DND-41 (cell line): ENCODE data around the gene NPFFR1.

ENCODE experiments used
- ATAC-seq: fragments of 200-7000 bp; cut with Tn5 transposase; 3 replicates; pipeline ENCODE4 v1.9.1; 2021; ENCODE audit warnings: low read depth; ENCODE audit not compliant: insufficient read depth
- DNase-seq: peaks from one replicate; pipeline ENCODE4 v3.0.0-alpha.2; 2020
- H2AFZ ChIP-seq: 2 replicates; pipeline ENCODE4 v1.6.0; 2012; ENCODE audit warnings: low read depth, low read length
- H3K27ac ChIP-seq: 2 replicates; pipeline ENCODE4 v1.5.1; 2012; ENCODE audit warnings: low read length, inconsistent platforms
- H3K27me3 ChIP-seq: fragments of 200-600 bp; sonication (generic); 2 replicates; pipeline ENCODE4 v1.6.0; 2012; ENCODE audit warnings: low read length, mild to moderate bottlenecking, inconsistent platforms; ENCODE audit not compliant: insufficient read depth, poor library complexity
- H3K36me3 ChIP-seq: 2 replicates; pipeline ENCODE4 v1.5.1; 2012; ENCODE audit warnings: low read length, inconsistent platforms; ENCODE audit not compliant: insufficient read depth
- H3K4me1 ChIP-seq: 2 replicates; pipeline ENCODE4 v1.5.1; 2012; ENCODE audit warnings: mild to moderate bottlenecking, low read length; ENCODE audit not compliant: insufficient read depth
- H3K4me2 ChIP-seq: 2 replicates; pipeline ENCODE4 v1.6.0; 2012; ENCODE audit warnings: mild to moderate bottlenecking, moderate library complexity, low read length, inconsistent platforms; ENCODE audit not compliant: insufficient read depth
- H3K4me3 ChIP-seq, 2 experiments: fragments of 200-600 bp in 1 of 2; shearing (Covaris generic) in 1 of 2; 2 replicates each; pipeline ENCODE4 v1.5.1; 2012 to 2016; ENCODE audit warnings: inconsistent platforms in 2 of 2, low read length in 2 of 2, mild to moderate bottlenecking in 2 of 2, low read depth in 1 of 2, moderate library complexity in 1 of 2
- H3K79me2 ChIP-seq: 2 replicates; pipeline ENCODE4 v1.6.0; 2012; ENCODE audit warnings: low read length, inconsistent platforms; ENCODE audit not compliant: insufficient read depth
- H3K9ac ChIP-seq: 2 replicates; pipeline ENCODE4 v1.6.0; 2012; ENCODE audit warnings: low read depth, mild to moderate bottlenecking, inconsistent platforms, low read length, moderate library complexity
- H3K9me3 ChIP-seq: 2 replicates; pipeline ENCODE4 v1.5.1; 2012; ENCODE audit warnings: low read length, moderate library complexity, mild to moderate bottlenecking, inconsistent platforms; ENCODE audit not compliant: insufficient read depth, severe bottlenecking
- H4K20me1 ChIP-seq: 2 replicates; pipeline ENCODE4 v1.6.0; 2012; ENCODE audit warnings: low read length; ENCODE audit not compliant: insufficient read depth
- CTCF ChIP-seq: IDR thresholded peaks from 2 replicates; pipeline ENCODE4 v1.5.1; 2012; ENCODE audit warnings: borderline replicate concordance, low read length, moderate library complexity, mild to moderate bottlenecking; ENCODE audit not compliant: poor library complexity, severe bottlenecking; ENCODE audit errors: extremely low read depth
- EZH2 ChIP-seq: IDR thresholded peaks from 3 replicates; pipeline ENCODE4 v1.6.1; 2012; ENCODE audit warnings: borderline replicate concordance, low read depth, mild to moderate bottlenecking, moderate library complexity, low read length, inconsistent platforms; ENCODE audit not compliant: severe bottlenecking

Gene NPFFR1

DNA sequence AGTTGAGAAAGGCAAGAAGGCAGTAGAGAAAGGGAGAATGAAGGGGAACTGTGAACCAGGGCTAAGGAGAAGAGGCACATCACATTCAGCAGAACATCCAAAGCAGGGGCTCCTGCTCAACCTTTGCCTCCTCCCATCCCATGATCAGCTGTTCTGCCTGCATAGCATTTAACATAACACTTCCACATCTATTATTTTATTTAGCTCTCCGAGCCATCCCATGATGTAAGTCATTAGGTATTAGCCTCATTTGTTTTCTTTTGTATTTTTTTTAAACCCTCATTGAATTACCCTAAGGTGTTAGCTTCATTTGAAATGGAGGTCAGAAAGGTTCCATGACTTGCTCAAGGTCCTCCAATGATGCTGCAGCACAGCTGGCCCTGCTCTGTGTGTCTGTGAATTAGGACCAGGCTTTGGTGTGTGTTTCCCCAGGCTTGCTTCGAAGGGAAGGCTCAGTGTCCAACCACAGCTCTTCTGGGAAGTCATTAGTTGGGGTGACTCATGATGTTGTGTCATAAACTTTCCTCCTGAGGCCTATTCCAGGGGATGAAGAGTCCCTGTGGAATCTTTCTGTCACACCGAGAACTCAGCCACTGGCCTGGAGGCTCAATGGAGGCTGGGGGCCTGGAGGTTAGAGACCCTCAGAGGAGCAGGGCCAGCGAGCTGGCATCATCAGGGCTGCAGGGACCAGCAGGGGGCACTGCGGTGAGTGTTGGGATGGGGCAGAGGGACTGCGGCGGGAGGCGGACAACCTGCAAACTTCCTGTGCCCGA, 16.5 kb downstream of the NPFFR1 start:
- no peaks in the 10 kb centered on the region for H3K36me3 ChIP-seq
- no peak overlapping the region for H2AFZ ChIP-seq
- H3K79me2 ChIP-seq, result no peaks in the 10 kb centered on the region
- H3K4me1 ChIP-seq, result no peaks in the 10 kb centered on the region
- no peak for ATAC-seq
- H3K27ac ChIP-seq, result no peak overlapping the region
- H3K4me3 ChIP-seq, result no peak overlapping the region
- H3K27me3 ChIP-seq, result peaks cover 6% of the 10 kb centered on the region
- H3K9ac ChIP-seq, result no peak overlapping the region
- H3K9me3 ChIP-seq, result no peaks in the 10 kb centered on the region
- DNase-seq, result no peak
- no peaks in the 10 kb centered on the region for H4K20me1 ChIP-seq
- no peak overlapping the region for H3K4me2 ChIP-seq
- TF ChIP-seq CTCF (peak; percentile 46), EZH2 (no peak)

DNA sequence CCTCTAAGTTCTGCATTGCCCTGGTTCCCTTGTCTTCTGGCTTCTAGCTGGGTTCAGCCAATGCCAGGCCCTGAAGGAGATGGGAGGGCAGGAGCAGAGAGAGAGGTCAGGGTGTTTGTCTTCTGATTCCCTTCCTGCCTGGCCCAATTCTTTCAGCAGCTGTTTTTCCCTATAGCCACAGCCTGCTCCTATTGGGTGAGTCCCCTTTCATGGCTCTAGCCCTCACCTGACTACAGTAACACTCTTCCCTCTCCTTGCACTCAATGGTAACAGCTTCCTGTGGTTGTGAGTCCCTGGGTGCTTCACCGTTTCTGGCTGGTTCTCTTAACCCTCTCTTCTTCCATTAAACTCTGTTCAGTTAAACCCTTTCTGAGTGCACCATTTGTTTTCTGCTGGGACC, 17.1 kb downstream of the NPFFR1 start:
- no peaks in the 10 kb centered on the region for H3K36me3 ChIP-seq

DNA sequence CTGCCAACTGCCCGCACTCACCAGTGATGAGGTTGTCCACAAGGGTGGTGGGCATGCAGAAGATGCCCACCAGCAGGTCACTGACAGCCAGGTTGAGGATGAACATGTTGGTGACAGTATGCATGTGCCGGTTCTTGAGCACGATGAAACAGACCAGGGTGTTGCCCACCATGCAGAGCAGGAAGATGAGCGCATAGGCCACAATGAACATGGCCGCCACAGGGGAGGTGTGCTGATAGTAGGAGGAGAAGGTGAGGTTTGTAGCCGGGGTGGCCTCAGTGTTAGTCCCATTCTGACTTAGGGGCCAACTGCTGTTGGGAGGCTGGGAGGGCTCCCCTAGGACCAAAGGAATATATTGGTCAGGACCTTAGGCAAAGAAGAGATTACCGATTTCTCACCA, 17.7 kb downstream of the NPFFR1 start:
- no peak for ATAC-seq
- Histone ChIP-seq H3K9me3 (no peaks in the 10 kb centered on the region), H3K27me3 (peaks cover 6% of the 10 kb centered on the region), H3K4me2 (no peak overlapping the region), H3K27ac (no peak overlapping the region), H3K4me3 (no peak overlapping the region), H2AFZ (no peak overlapping the region), H3K9ac (no peak overlapping the region), H3K4me1 (no peaks in the 10 kb centered on the region), H4K20me1 (no peaks in the 10 kb centered on the region), H3K36me3 (no peaks in the 10 kb centered on the region), H3K79me2 (no peaks in the 10 kb centered on the region)
- no peak for TF ChIP-seq EZH2
- no peak for TF ChIP-seq CTCF
- DNase-seq, result no peak

More for the DNA sequence above, 17.1 kb downstream of the NPFFR1 start:
- no peaks in the 10 kb centered on the region for H3K9me3 ChIP-seq
- no peak overlapping the region for H3K4me3 ChIP-seq
- peaks cover 6% of the 10 kb centered on the region for H3K27me3 ChIP-seq
- H4K20me1 ChIP-seq, result no peaks in the 10 kb centered on the region
- no peak for TF ChIP-seq CTCF
- no peak for TF ChIP-seq EZH2
- DNase-seq (no peak), ATAC-seq (no peak)
- H2AFZ ChIP-seq, result no peak overlapping the region
- no peak overlapping the region for H3K9ac ChIP-seq
- H3K79me2 ChIP-seq, result no peaks in the 10 kb centered on the region
- no peak overlapping the region for H3K4me2 ChIP-seq
- H3K4me1 ChIP-seq, result no peaks in the 10 kb centered on the region
- no peak overlapping the region for H3K27ac ChIP-seq
